ENCODE data around the gene CTNNA3.

CTNNA3 gene

DNA sequence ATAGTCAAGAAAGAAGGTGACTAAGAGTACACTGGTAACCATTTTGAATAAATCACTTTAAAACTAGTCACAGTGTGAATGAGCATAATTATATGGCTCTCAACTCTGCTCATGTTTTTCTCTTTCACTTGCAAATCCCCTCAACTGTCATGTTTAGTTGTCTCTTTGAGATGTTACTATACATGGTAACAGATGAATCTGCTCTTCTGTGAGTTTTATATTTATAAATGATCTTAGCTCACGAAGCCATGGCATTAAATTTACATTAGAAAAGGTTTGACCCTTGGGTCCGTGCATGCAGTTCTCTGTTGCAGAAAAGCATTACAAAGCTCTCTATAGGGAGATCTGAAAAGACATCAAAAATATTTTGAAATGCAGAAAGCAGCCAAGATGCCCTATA, 803.1 kb downstream of the CTNNA3 start:
- TF ChIP-seq, protein P1, sequence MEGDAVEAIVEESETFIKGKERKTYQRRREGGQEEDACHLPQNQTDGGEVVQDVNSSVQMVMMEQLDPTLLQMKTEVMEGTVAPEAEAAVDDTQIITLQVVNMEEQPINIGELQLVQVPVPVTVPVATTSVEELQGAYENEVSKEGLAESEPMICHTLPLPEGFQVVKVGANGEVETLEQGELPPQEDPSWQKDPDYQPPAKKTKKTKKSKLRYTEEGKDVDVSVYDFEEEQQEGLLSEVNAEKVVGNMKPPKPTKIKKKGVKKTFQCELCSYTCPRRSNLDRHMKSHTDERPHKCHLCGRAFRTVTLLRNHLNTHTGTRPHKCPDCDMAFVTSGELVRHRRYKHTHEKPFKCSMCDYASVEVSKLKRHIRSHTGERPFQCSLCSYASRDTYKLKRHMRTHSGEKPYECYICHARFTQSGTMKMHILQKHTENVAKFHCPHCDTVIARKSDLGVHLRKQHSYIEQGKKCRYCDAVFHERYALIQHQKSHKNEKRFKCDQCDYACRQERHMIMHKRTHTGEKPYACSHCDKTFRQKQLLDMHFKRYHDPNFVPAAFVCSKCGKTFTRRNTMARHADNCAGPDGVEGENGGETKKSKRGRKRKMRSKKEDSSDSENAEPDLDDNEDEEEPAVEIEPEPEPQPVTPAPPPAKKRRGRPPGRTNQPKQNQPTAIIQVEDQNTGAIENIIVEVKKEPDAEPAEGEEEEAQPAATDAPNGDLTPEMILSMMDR (IDR thresholded peaks at IDR 0.05; ENCODE audit: insufficient read depth, low read length, poor library complexity, severe bottlenecking), result no peak
- no peak for TF ChIP-seq EZH2phosphoT487 (conservative IDR thresholded peaks at IDR 0.05; ENCODE audit: low read length)
- Histone ChIP-seq H3K27me3 (ENCODE audit: low read length) (no peaks in the 10 kb centered on the region; the same call in 1 of the 2 replicates), H4K20me1 (ENCODE audit: low read depth, low read length) (no peaks in the 10 kb centered on the region), H3K4me2 (ENCODE audit: low read depth, low read length, poor library complexity, severe bottlenecking) (no peak overlapping the region), H3K9me2 (replicated peaks; ENCODE audit: insufficient read depth, low read length) (no peaks in the 10 kb centered on the region), H3K9ac (ENCODE audit: low read length) (no peak overlapping the region), H3K79me2 (ENCODE audit: insufficient read depth, low read length) (no peaks in the 10 kb centered on the region), H3F3A (ENCODE audit: insufficient read depth) (no peaks in the 10 kb centered on the region), H3K36me3 (ENCODE audit: low read length) (no peaks in the 10 kb centered on the region), H2AFZ (ENCODE audit: low read depth, low read length, severe bottlenecking) (no peak overlapping the region), H3K9me3 (ENCODE audit: insufficient read depth, low read length) (0 out of 2 replicates have a peak, but pooled peaks cover 2% of the 10 kb centered on the region), H3K4me3 (ENCODE audit: insufficient read depth, low read length, poor library complexity, severe bottlenecking) (no peak overlapping the region), H3K27ac (ENCODE audit: low read depth, low read length) (no peak overlapping the region)

DNA sequence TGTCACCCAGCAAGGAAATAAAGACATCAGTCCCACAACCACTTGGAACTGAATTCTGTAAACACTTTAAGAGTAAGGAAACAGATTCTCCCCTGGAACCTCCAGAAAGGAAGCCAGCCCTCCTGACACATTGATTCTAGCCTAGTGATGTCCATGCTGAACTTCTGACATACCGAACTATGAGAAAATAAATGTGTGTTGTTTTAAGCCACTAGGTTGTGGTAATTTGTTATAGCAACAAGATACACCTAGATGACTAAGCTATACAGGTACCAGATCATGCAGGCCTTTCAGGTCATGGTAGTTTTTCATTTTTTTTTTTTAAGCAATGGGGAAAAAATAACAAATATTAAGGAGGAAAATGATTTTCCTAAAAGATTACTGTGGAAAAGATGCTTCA, 807.8 kb downstream of the CTNNA3 start:
- no peaks in the 10 kb centered on the region for H3K36me3 ChIP-seq (ENCODE audit: low read length)
- no peak overlapping the region for H3K9ac ChIP-seq (ENCODE audit: low read length)
- TF ChIP-seq, protein P1 (IDR thresholded peaks at IDR 0.05; ENCODE audit: insufficient read depth, low read length, poor library complexity, severe bottlenecking), result no peak
- no peak for TF ChIP-seq EZH2phosphoT487 (conservative IDR thresholded peaks at IDR 0.05; ENCODE audit: low read length)
- H3F3A ChIP-seq (ENCODE audit: insufficient read depth), result no peaks in the 10 kb centered on the region
- no peak overlapping the region for H2AFZ ChIP-seq (ENCODE audit: low read depth, low read length, severe bottlenecking)
- no peaks in the 10 kb centered on the region for H4K20me1 ChIP-seq (ENCODE audit: low read depth, low read length)
- H3K27me3 ChIP-seq (ENCODE audit: low read length), result no peaks in the 10 kb centered on the region; the same call in 1 of the 2 replicates
- H3K9me3 ChIP-seq (ENCODE audit: insufficient read depth, low read length), result no peaks in the 10 kb centered on the region
- no peaks in the 10 kb centered on the region for H3K79me2 ChIP-seq (ENCODE audit: insufficient read depth, low read length)
- no peaks in the 10 kb centered on the region for H3K9me2 ChIP-seq (replicated peaks; ENCODE audit: insufficient read depth, low read length)
- no peak overlapping the region for H3K4me2 ChIP-seq (ENCODE audit: low read depth, low read length, poor library complexity, severe bottlenecking)
- H3K4me3 ChIP-seq (ENCODE audit: insufficient read depth, low read length, poor library complexity, severe bottlenecking), result no peak overlapping the region
- H3K27ac ChIP-seq (ENCODE audit: low read depth, low read length), result no peak overlapping the region

DNA sequence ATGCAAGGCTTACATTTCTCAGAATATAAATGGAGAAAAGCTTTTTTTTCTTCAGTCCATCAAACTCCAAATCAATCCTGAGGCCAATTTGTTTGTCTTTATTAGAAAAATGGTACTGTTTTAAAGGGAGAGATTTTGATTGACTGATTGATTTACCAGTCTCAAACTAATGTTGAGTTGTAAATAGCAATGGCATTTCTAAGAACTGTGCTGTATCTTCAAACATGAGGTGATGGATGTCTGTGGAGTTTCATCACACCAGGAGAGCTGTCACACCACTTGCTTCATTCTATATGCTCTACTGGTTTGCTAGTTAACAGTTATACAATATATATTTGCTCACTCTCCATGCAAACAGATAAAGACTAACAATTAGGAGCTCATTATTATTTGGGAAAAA, 809.1 kb downstream of the CTNNA3 start:
- Histone ChIP-seq H3K9me2 (replicated peaks; ENCODE audit: insufficient read depth, low read length) (no peaks in the 10 kb centered on the region), H2AFZ (ENCODE audit: low read depth, low read length, severe bottlenecking) (no peak overlapping the region), H3K9me3 (ENCODE audit: insufficient read depth, low read length) (no peaks in the 10 kb centered on the region), H3K79me2 (ENCODE audit: insufficient read depth, low read length) (no peaks in the 10 kb centered on the region), H4K20me1 (ENCODE audit: low read depth, low read length) (no peaks in the 10 kb centered on the region), H3K4me3 (ENCODE audit: insufficient read depth, low read length, poor library complexity, severe bottlenecking) (no peak overlapping the region), H3K27ac (ENCODE audit: low read depth, low read length) (no peak overlapping the region), H3K27me3 (ENCODE audit: low read length) (no peaks in the 10 kb centered on the region), H3F3A (ENCODE audit: insufficient read depth) (no peaks in the 10 kb centered on the region), H3K9ac (ENCODE audit: low read length) (no peak overlapping the region), H3K36me3 (ENCODE audit: low read length) (no peaks in the 10 kb centered on the region), H3K4me2 (ENCODE audit: low read depth, low read length, poor library complexity, severe bottlenecking) (no peak overlapping the region)
- TF ChIP-seq, protein P1 (IDR thresholded peaks at IDR 0.05; ENCODE audit: insufficient read depth, low read length, poor library complexity, severe bottlenecking), result no peak
- TF ChIP-seq EZH2phosphoT487 (conservative IDR thresholded peaks at IDR 0.05; ENCODE audit: low read length), result no peak
